ENCODE results near the gene PTS. TPM values are rescaled to one million over a fixed set of nuclear protein-coding genes. Genes with fewer than 3 reads are reported as not detected.

The PTS gene
- total RNA-seq, 1 donor from 2014 or later, result 108 TPM

DNA sequence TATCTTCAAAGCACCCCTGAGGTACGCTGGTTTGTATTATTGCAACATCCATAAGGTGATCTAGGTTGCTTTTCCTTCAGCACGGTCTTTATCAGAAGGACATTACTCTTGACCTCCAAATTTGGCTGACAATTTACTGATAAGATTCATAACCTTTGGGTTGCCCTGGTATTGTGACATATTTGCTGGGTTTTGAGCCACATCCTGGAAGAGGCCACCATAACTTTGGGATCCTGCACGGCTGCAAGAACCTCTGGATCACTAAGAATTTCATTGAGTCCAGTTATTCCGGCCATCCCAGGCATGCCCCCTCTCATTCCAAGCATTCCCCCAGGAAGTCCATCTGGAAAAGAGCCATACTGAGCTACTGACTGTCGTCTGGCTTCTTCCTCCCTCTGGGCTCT lies 41.0 kb downstream of the PTS start:
- no peak for TF ChIP-seq EZH2 (IDR thresholded peaks at IDR 0.05)
- TF ChIP-seq, protein P1, sequence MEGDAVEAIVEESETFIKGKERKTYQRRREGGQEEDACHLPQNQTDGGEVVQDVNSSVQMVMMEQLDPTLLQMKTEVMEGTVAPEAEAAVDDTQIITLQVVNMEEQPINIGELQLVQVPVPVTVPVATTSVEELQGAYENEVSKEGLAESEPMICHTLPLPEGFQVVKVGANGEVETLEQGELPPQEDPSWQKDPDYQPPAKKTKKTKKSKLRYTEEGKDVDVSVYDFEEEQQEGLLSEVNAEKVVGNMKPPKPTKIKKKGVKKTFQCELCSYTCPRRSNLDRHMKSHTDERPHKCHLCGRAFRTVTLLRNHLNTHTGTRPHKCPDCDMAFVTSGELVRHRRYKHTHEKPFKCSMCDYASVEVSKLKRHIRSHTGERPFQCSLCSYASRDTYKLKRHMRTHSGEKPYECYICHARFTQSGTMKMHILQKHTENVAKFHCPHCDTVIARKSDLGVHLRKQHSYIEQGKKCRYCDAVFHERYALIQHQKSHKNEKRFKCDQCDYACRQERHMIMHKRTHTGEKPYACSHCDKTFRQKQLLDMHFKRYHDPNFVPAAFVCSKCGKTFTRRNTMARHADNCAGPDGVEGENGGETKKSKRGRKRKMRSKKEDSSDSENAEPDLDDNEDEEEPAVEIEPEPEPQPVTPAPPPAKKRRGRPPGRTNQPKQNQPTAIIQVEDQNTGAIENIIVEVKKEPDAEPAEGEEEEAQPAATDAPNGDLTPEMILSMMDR (IDR thresholded peaks at IDR 0.05), result no peak
- TF ChIP-seq EZH2phosphoT487 (IDR thresholded peaks at IDR 0.05), result no peak
- no peak overlapping the region for H2AFZ ChIP-seq (replicated peaks)

DNA sequence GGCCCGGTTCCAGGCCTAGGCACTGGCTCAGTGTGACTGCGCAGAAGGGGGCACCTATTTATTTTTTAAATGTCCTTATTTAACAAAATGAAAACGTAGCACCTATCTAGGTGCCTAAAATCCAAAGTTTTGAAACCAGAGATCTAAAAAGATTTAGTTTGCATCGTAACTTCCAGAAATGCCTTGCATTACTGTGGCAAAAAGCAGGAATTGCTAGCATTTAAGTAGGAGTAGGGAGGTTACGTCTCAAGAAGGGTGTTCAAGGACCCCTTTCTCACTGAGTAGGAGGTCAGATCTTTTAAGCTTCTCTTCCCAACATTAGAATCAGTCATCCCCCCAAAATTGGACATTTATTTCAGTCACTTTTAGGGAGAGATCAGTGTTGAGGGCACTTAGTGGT lies 42.2 kb downstream of the PTS start:
- TF ChIP-seq, protein P1 (IDR thresholded peaks at IDR 0.05), result no peak
- no peak for TF ChIP-seq EZH2phosphoT487 (IDR thresholded peaks at IDR 0.05)
- no peak for TF ChIP-seq EZH2 (IDR thresholded peaks at IDR 0.05)
- Mint-ChIP-seq H3K4me3 (no peak overlapping the region), H3K27ac (no peak overlapping the region), H3K9me3 (no peaks in the 10 kb centered on the region), H3K27me3 (ENCODE audit: insufficient read depth, low read depth) (no peaks in the 10 kb centered on the region), H3K36me3 (no peaks in the 10 kb centered on the region), H3K4me1 (no peaks in the 10 kb centered on the region)
- Histone ChIP-seq H3K4me1 (no peaks in the 10 kb centered on the region), H3K9me3 (ENCODE audit: low read depth) (no peaks in the 10 kb centered on the region), H3K27me3 (no peaks in the 10 kb centered on the region), H3K79me2 (ENCODE audit: low read depth) (no peaks in the 10 kb centered on the region), H4K20me1 (ENCODE audit: low read depth) (no peaks in the 10 kb centered on the region), H3K27ac (no peak overlapping the region), H3F3A (ENCODE audit: low read depth) (no peaks in the 10 kb centered on the region), H3K4me3 (no peak overlapping the region), H3K36me3 (no peaks in the 10 kb centered on the region), H3K4me2 (no peak overlapping the region), H3K9ac (no peak overlapping the region), H2AFZ (replicated peaks) (no peak overlapping the region)
- DNase-seq (ENCODE audit: low spot score), result no peak

More for the DNA sequence above, 41.0 kb downstream of the PTS start:
- Histone ChIP-seq H3K4me2 (no peak overlapping the region), H3K36me3 (no peaks in the 10 kb centered on the region), H3K4me3 (no peak overlapping the region), H3F3A (ENCODE audit: low read depth) (no peaks in the 10 kb centered on the region), H4K20me1 (ENCODE audit: low read depth) (no peaks in the 10 kb centered on the region), H3K4me1 (no peaks in the 10 kb centered on the region), H3K27me3 (no peaks in the 10 kb centered on the region), H3K9me3 (ENCODE audit: low read depth) (no peaks in the 10 kb centered on the region), H3K9ac (no peak overlapping the region), H3K79me2 (ENCODE audit: low read depth) (no peaks in the 10 kb centered on the region), H3K27ac (no peak overlapping the region)
- no peak for DNase-seq (ENCODE audit: low spot score)
- no peak overlapping the region for H3K4me3 Mint-ChIP-seq
- no peaks in the 10 kb centered on the region for H3K4me1 Mint-ChIP-seq
- H3K27me3 Mint-ChIP-seq (ENCODE audit: insufficient read depth, low read depth), result no peaks in the 10 kb centered on the region
- no peaks in the 10 kb centered on the region for H3K36me3 Mint-ChIP-seq
- no peak overlapping the region for H3K27ac Mint-ChIP-seq
- H3K9me3 Mint-ChIP-seq, result no peaks in the 10 kb centered on the region

DNA sequence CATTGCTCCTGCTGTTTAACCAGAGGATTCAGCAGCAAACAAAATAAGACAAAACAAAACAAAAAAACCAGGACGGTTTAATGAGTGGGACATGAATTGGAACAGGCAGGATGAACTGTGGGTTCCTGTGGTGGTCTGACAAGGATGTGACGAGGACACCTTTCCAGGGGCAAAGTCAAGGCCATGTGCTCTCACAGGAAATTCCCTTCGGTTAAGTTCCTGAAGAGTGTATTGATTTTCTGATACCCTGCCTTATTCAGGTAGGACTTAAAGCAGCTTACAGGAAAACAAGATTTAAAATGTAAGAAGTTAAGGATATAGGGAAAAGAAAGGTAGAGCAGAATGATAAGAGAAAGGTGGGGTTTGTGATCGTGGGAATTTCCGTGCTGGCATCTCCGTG lies 42.9 kb downstream of the PTS start:
- H3K27me3 Mint-ChIP-seq (ENCODE audit: insufficient read depth, low read depth), result no peaks in the 10 kb centered on the region
- Histone ChIP-seq H2AFZ (replicated peaks) (no peak overlapping the region), H3K36me3 (no peaks in the 10 kb centered on the region), H3K4me2 (no peak overlapping the region), H3F3A (ENCODE audit: low read depth) (no peaks in the 10 kb centered on the region), H3K27ac (no peak overlapping the region), H3K4me3 (no peak overlapping the region), H3K4me1 (no peaks in the 10 kb centered on the region), H4K20me1 (ENCODE audit: low read depth) (no peaks in the 10 kb centered on the region), H3K79me2 (ENCODE audit: low read depth) (no peaks in the 10 kb centered on the region), H3K9me3 (ENCODE audit: low read depth) (no peaks in the 10 kb centered on the region), H3K9ac (no peak overlapping the region), H3K27me3 (no peaks in the 10 kb centered on the region)
- no peaks in the 10 kb centered on the region for H3K4me1 Mint-ChIP-seq
- H3K36me3 Mint-ChIP-seq, result no peaks in the 10 kb centered on the region
- H3K9me3 Mint-ChIP-seq, result no peaks in the 10 kb centered on the region
- TF ChIP-seq, protein P1 (IDR thresholded peaks at IDR 0.05), result no peak
- no peak for TF ChIP-seq EZH2phosphoT487 (IDR thresholded peaks at IDR 0.05)
- TF ChIP-seq EZH2 (IDR thresholded peaks at IDR 0.05), result no peak
- no peak overlapping the region for H3K4me3 Mint-ChIP-seq
- no peak overlapping the region for H3K27ac Mint-ChIP-seq
- no peak for DNase-seq (ENCODE audit: low spot score)

Measured in neural progenitor cell (in vitro differentiated cells).